ENCODE data around the gene RAB3B. TPM values are rescaled to one million over a fixed set of nuclear protein-coding genes. Genes with fewer than 3 reads are reported as not detected.

RAB3B gene
- total and polyA plus RNA-seq, 2 of the 4 experiments (the other 2 are of a cell fraction): 33.6 to 78.5 TPM

DNA sequence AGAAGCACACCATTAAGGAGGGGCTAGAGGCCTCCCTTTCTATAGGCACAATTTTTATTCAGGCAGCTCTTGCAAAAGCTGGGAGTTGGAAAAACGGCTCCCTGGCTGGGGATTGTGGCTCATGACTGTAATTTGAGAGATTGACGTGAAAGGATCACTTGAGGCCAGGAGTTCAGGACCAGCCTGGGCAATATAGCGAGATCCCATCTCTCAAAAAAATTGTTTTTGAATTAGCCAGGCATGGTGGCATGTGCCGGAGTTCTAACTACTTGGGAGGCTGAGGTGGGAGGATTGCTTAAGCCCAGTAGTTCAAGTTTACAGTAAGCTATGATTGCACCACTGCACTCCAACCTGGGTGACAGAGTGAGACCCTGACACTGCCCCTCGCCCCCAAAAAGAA lies 88.0 kb downstream of the RAB3B start:
- ChIA-PET POLR2A (ENCODE audit: unreplicated experiment) (no interaction called here), CTCF (interaction anchor here (1.1 kb wide), 1 partner anchor 23 kb away, joined by 3 read pairs; no protein-coding TSS in a partner anchor)
- no peak overlapping the region for H3K4me3 ChIP-seq (ENCODE audit: insufficient read depth, low read depth, low read length)
- peaks cover 15% of the 10 kb centered on the region for H3K9me1 ChIP-seq (ENCODE audit: insufficient read depth, low read length)
- no peak overlapping the region; the same call in 2 of the 3 replicates for H2BK15ac ChIP-seq (ENCODE audit: low read depth, low read length)
- H3K4ac ChIP-seq (ENCODE audit: low read depth, low read length): 0 out of 2 replicates have a peak overlapping the region, but pooled peaks have one; percentile 15
- peak overlapping the region; percentile 10 for H4K91ac ChIP-seq (ENCODE audit: insufficient read depth, low read depth, low read length)
- H2BK120ac ChIP-seq (ENCODE audit: low read depth, low read length): peak overlapping the region; percentile 28; the same call in 1 of the 2 replicates
- no CpG with 5 or more reads among the region's 5 CpGs for WGBS, 2 experiments (ENCODE audit: extremely low coverage in 2 of 2, insufficient read length in 1 of 2)
- no peaks in the 10 kb centered on the region for H3K36me3 ChIP-seq (ENCODE audit: control insufficient read depth, insufficient read depth, low read length)
- TF ChIP-seq, protein P1, sequence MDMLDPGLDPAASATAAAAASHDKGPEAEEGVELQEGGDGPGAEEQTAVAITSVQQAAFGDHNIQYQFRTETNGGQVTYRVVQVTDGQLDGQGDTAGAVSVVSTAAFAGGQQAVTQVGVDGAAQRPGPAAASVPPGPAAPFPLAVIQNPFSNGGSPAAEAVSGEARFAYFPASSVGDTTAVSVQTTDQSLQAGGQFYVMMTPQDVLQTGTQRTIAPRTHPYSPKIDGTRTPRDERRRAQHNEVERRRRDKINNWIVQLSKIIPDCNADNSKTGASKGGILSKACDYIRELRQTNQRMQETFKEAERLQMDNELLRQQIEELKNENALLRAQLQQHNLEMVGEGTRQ (IDR thresholded peaks at IDR 0.05; ENCODE audit: low read depth, low read length): no peak
- TF ChIP-seq BHLHE40 (IDR thresholded peaks at IDR 0.05; ENCODE audit: low read depth, low read length): no peak
- no peak for TF ChIP-seq RCOR1 (IDR thresholded peaks at IDR 0.05; ENCODE audit: insufficient replicate concordance, low read length)
- no peak for TF ChIP-seq MAZ (IDR thresholded peaks at IDR 0.05; ENCODE audit: borderline replicate concordance, low read depth, low read length)
- no peak for TF ChIP-seq NFE2L2 (IDR thresholded peaks at IDR 0.05; ENCODE audit: low read depth, low read length)
- no peak for TF ChIP-seq POLR2A (IDR thresholded peaks at IDR 0.05; ENCODE audit: low read depth, low read length)
- TF ChIP-seq, protein P2, sequence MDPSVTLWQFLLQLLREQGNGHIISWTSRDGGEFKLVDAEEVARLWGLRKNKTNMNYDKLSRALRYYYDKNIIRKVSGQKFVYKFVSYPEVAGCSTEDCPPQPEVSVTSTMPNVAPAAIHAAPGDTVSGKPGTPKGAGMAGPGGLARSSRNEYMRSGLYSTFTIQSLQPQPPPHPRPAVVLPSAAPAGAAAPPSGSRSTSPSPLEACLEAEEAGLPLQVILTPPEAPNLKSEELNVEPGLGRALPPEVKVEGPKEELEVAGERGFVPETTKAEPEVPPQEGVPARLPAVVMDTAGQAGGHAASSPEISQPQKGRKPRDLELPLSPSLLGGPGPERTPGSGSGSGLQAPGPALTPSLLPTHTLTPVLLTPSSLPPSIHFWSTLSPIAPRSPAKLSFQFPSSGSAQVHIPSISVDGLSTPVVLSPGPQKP (IDR thresholded peaks at IDR 0.05; ENCODE audit: borderline replicate concordance, low read depth, low read length): no peak
- TF ChIP-seq MXI1 (IDR thresholded peaks at IDR 0.05; ENCODE audit: borderline replicate concordance, low read depth, low read length): no peak
- TF ChIP-seq CEBPB (IDR thresholded peaks at IDR 0.05; ENCODE audit: low read depth, low read length): no peak
- no peak for TF ChIP-seq SMC3 (IDR thresholded peaks at IDR 0.05; ENCODE audit: low read depth, low read length)
- TF ChIP-seq RFX5 (IDR thresholded peaks at IDR 0.05; ENCODE audit: low read depth, low read length): no peak
- TF ChIP-seq CHD1 (IDR thresholded peaks at IDR 0.05; ENCODE audit: low read depth, low read length): no peak
- TF ChIP-seq, protein P3, sequence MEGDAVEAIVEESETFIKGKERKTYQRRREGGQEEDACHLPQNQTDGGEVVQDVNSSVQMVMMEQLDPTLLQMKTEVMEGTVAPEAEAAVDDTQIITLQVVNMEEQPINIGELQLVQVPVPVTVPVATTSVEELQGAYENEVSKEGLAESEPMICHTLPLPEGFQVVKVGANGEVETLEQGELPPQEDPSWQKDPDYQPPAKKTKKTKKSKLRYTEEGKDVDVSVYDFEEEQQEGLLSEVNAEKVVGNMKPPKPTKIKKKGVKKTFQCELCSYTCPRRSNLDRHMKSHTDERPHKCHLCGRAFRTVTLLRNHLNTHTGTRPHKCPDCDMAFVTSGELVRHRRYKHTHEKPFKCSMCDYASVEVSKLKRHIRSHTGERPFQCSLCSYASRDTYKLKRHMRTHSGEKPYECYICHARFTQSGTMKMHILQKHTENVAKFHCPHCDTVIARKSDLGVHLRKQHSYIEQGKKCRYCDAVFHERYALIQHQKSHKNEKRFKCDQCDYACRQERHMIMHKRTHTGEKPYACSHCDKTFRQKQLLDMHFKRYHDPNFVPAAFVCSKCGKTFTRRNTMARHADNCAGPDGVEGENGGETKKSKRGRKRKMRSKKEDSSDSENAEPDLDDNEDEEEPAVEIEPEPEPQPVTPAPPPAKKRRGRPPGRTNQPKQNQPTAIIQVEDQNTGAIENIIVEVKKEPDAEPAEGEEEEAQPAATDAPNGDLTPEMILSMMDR (conservative IDR thresholded peaks at IDR 0.05; ENCODE audit: low read depth, low read length): no peak
- no peaks in the 10 kb centered on the region for H3K9me3 ChIP-seq (ENCODE audit: control insufficient read depth, insufficient read depth, low read length)
- H3K9ac ChIP-seq (ENCODE audit: low read depth, low read length): no peak overlapping the region
- H2AK9ac ChIP-seq (replicated peaks; ENCODE audit: low read depth, low read length, poor library complexity): no peak overlapping the region
- H2AK5ac ChIP-seq (ENCODE audit: low read depth, low read length): peak overlapping the region; percentile 35; the same call in 1 of the 2 replicates
- no peak overlapping the region for H3K23ac ChIP-seq (ENCODE audit: low read depth, low read length)
- no peak for DNase-seq
- H3K79me1 ChIP-seq (ENCODE audit: low read depth in 1 of 2, low read length in 2 of 2): peaks cover 0 to 7% of the 10 kb centered on the region in 2 experiments; a peak in 1 of 4 replicates
- peaks cover 20% of the 10 kb centered on the region for H3K4me1 ChIP-seq (ENCODE audit: control insufficient read depth, insufficient read depth, low read length)
- no peaks in the 10 kb centered on the region for H4K20me1 ChIP-seq (ENCODE audit: insufficient read depth, low read length)
- no peak overlapping the region for H3K56ac ChIP-seq (ENCODE audit: extremely low read depth, insufficient read depth, low read length)
- no peak overlapping the region; the same call in 1 of the 2 replicates for H3K18ac ChIP-seq (ENCODE audit: low read depth, low read length)
- no peak for ATAC-seq (ENCODE audit: low read depth)
- H4K5ac ChIP-seq (ENCODE audit: low read depth, low read length): no peak overlapping the region
- no TSS peak for BruUV-seq (replicated peaks)
- in situ Hi-C loops (cut with MboI; ENCODE audit: low sequenced_read_pairs) (no loop called here), intact Hi-C loops (cut with micrococcal nuclease) (no loop called here), dilution Hi-C loops (cut with HindIII; ENCODE audit: low sequenced_read_pairs, unreplicated experiment) (no loop called here)
- 0 out of 2 replicates have a peak overlapping the region, but pooled peaks have one; percentile 16 for H2BK20ac ChIP-seq (ENCODE audit: low read depth, low read length)
- H4K8ac ChIP-seq (ENCODE audit: low read depth in 2 of 2, low read length in 2 of 2): no peak overlapping the region
- H3K27me3 ChIP-seq (ENCODE audit: control insufficient read depth, insufficient read depth, low read length): no peaks in the 10 kb centered on the region
- H3K4me2 ChIP-seq (ENCODE audit: low read depth, low read length): no peak overlapping the region
- no peak overlapping the region for H3K27ac ChIP-seq (ENCODE audit: insufficient read depth, low read length)
- H3K14ac ChIP-seq (replicated peaks; ENCODE audit: low read depth, low read length): 0 out of 2 replicates have a peak overlapping the region, but pooled peaks have one; percentile 10
- H2AFZ ChIP-seq (replicated peaks; ENCODE audit: low read length, poor library complexity): no peak overlapping the region
- no peak overlapping the region for H2BK5ac ChIP-seq (ENCODE audit: low read depth, low read length, poor library complexity, severe bottlenecking)

Measured in IMR-90 (cell line).